Astrocyte (in vitro differentiated cells and primary cell): ENCODE measurements around the gene SMCO2.

Source experiments
- EZH2 ChIP-seq: IDR thresholded peaks from 2 replicates; pipeline ENCODE4 v1.6.1; 2012; ENCODE audit warnings: mild to moderate bottlenecking, low read length, inconsistent platforms; ENCODE audit not compliant: insufficient read depth
- TF ChIP-seq, protein P1 (sequence below): IDR thresholded peaks from 2 replicates; pipeline ENCODE4 v1.5.1; 2011; ENCODE audit warnings: low read depth, mild to moderate bottlenecking, inconsistent platforms, low read length, moderate library complexity; ENCODE audit not compliant: insufficient read depth

DNA sequence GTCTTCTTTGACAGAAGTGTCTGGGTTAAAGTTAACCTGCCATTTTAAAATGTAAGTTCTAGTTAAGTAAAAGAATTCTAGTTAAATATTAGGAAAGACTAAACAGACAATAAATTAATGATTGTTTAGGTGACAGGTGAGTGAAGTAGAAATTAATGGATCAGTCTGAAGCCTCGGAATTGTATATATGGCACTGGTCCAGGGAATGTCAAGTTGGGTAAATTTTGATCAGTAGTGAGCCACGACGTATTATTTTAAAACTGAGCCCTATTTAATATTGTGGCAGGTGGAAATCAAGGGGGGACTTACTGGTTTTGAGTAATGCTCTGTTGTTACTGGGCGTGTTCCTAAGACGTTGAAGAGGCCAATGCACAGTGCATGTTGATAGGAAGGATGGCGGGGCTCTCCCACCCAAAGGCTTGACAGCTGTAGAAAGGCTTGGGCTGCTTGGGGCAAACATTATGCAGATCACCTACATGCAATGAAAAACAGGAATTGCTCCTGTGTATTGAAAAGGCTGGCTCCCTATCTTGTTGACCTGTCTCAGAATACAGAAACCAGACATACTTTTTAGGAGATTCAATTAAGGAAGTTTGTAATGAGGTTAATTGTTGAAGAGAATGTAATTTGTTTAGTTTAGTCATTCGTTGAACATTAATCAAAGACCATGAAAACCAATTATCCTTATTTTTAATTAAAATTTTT, 71.6 kb downstream of the SMCO2 start:
- TF ChIP-seq, protein P1, sequence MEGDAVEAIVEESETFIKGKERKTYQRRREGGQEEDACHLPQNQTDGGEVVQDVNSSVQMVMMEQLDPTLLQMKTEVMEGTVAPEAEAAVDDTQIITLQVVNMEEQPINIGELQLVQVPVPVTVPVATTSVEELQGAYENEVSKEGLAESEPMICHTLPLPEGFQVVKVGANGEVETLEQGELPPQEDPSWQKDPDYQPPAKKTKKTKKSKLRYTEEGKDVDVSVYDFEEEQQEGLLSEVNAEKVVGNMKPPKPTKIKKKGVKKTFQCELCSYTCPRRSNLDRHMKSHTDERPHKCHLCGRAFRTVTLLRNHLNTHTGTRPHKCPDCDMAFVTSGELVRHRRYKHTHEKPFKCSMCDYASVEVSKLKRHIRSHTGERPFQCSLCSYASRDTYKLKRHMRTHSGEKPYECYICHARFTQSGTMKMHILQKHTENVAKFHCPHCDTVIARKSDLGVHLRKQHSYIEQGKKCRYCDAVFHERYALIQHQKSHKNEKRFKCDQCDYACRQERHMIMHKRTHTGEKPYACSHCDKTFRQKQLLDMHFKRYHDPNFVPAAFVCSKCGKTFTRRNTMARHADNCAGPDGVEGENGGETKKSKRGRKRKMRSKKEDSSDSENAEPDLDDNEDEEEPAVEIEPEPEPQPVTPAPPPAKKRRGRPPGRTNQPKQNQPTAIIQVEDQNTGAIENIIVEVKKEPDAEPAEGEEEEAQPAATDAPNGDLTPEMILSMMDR: no peak
- TF ChIP-seq EZH2: no peak
